T-cell (primary cell): ENCODE results near the gene MICALL2. TPM values are rescaled to one million over a fixed set of nuclear protein-coding genes. Genes with fewer than 3 reads are reported as not detected.

ENCODE experiments used
- ATAC-seq, 4 experiments: fragments of 200-7000 bp in 3 of 4; fragments of 150-1000 bp in 1 of 4; cut with Tn5 transposase; replicated peaks in 1 of 4; 1 replicate in 3 of 4; 2 replicates in 1 of 4; pipeline ENCODE4 v1.10.0; 2021; ENCODE audit warnings: moderate library complexity in 3 of 4, mild to moderate bottlenecking in 2 of 4, moderate number of reproducible peaks in 1 of 4
- CTCF ChIA-PET, 2 donors: fragments of 300-600 bp; sonication (Branson Sonifier 250); formaldehyde crosslinking; loops; one replicate each; lab custom pipeline; 2022; ENCODE audit warnings: antibody characterized with exemption in 2 of 2; lab: Charles Lee
- POLR2A ChIA-PET, 2 donors: fragments of 300-600 bp; sonication (Branson Sonifier 250); formaldehyde crosslinking; loops; one replicate each; lab custom pipeline; 2022; ENCODE audit warnings: antibody characterized with exemption in 2 of 2; lab: Charles Lee
- DNase-seq, 35 experiments: peaks; one replicate each; pipeline versions ENCODE4 v3.0.0 to v3.0.0-alpha.2; 2013 to 2023
- H3K27ac ChIP-seq: one replicate; pipeline ENCODE4 v1.5.1; 2013; ENCODE audit warnings: low read length
- H3K27me3 ChIP-seq, 2 experiments: replicated peaks in 1 of 2; 1 replicate in 1 of 2; 2 replicates in 1 of 2; pipeline versions ENCODE4 v1.6.1 to v1.7.0; 2013; ENCODE audit warnings: low read length in 1 of 2, mixed read lengths in 1 of 2; ENCODE audit not compliant: control insufficient read depth in 2 of 2, insufficient read depth in 2 of 2; ENCODE audit errors: extremely low read depth in 1 of 2
- H3K36me3 ChIP-seq, 2 donors: 1 replicate in 1 of 2; 2 replicates in 1 of 2; pipeline versions ENCODE4 v1.6.1 to v1.7.0; 2013; ENCODE audit warnings: low read length in 1 of 2; ENCODE audit not compliant: control insufficient read depth in 2 of 2, insufficient read depth in 1 of 2; ENCODE audit errors: extremely low read depth in 1 of 2
- H3K4me1 ChIP-seq, 2 experiments: 1 replicate in 1 of 2; 2 replicates in 1 of 2; pipeline versions ENCODE4 v1.6.1 to v1.7.0; 2013; ENCODE audit warnings: low read length in 2 of 2, mixed read lengths in 1 of 2; ENCODE audit not compliant: insufficient read depth in 2 of 2, control insufficient read depth in 1 of 2; ENCODE audit errors: extremely low read depth in 1 of 2
- H3K4me3 ChIP-seq, 2 donors: 1 replicate in 1 of 2; 2 replicates in 1 of 2; pipeline versions ENCODE4 v1.5.1 to v1.7.0; 2013; ENCODE audit warnings: mild to moderate bottlenecking in 2 of 2, low read length in 1 of 2, moderate library complexity in 1 of 2; ENCODE audit not compliant: control insufficient read depth in 1 of 2; ENCODE audit errors: extremely low read depth in 1 of 2
- H3K9me3 ChIP-seq: 2 replicates; pipeline ENCODE4 v1.7.0; 2013
- H3K27ac Mint-ChIP-seq, 2 donors: one replicate each; pipeline ENCODE4 v1.8.0; 2020 to 2021; ENCODE audit warnings: mild to moderate bottlenecking in 2 of 2, mixed read lengths in 2 of 2
- H3K27me3 Mint-ChIP-seq, 2 donors: one replicate each; pipeline ENCODE4 v1.8.0; 2021 to 2022; ENCODE audit warnings: mixed read lengths in 2 of 2
- H3K36me3 Mint-ChIP-seq: one replicate; pipeline ENCODE4 v1.8.0; 2021; ENCODE audit warnings: mixed read lengths
- H3K4me1 Mint-ChIP-seq, 3 donors: one replicate each; pipeline ENCODE4 v1.8.0; 2020 to 2022; ENCODE audit warnings: mixed read lengths in 3 of 3, mild to moderate bottlenecking in 1 of 3
- H3K4me3 Mint-ChIP-seq, 3 donors: one replicate each; pipeline ENCODE4 v1.8.0; 2020 to 2022; ENCODE audit warnings: mild to moderate bottlenecking in 3 of 3, mixed read lengths in 3 of 3, moderate library complexity in 3 of 3
- H3K9me3 Mint-ChIP-seq, 3 donors: one replicate each; pipeline ENCODE4 v1.8.0; 2020 to 2022; ENCODE audit warnings: mixed read lengths in 3 of 3
- WGBS: methylation state at CpG from one replicate; pipeline ENCODE4 v1.1.5; 2013; ENCODE audit warnings: missing lambda C conversion rate; ENCODE audit not compliant: insufficient coverage; 5-methylcytosine and 5-hydroxymethylcytosine counted together
- total RNA-seq, 35 experiments: library from RNA in 6 of 35; stranded (reverse) in 6 of 35; fragments of 120-200 nt in 1 of 35; gene quantifications; one replicate each; pipeline versions ENCODE4 v1.2.1 to v1.2.4 and lab custom pipeline; 2013 to 2026

Gene MICALL2
- total RNA-seq, 5 donors from 2014 or later (not counting 1 experiment from before 2014, with no cell fraction given), result 2.1 to 5.5 (median 3.2) TPM

DNA sequence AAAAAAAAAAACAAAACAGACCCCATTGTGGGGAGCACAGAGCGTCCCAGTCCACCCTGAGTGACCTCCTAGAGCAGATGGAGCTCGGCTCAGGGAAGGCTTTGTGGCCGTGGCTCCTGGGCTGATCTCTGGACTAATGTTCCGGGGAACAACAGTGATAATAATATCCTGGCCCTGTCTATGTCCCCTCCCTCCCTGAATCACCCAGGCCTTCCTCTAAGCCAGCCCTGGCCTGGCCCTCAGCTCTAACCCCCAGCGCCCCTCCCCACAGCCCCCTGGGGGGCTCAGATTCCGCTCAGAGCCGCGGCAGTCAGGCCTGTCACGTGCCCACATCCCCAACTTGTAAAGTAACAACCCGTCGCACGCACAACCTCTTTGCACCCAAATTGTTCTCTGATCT, 48.3 kb downstream of the MICALL2 start:
- peaks cover 3 to 5% (median 5%) of the 10 kb centered on the region in 3 donors for H3K4me1 Mint-ChIP-seq
- ChIA-PET CTCF (no interaction called here), POLR2A (no interaction called here)
- ATAC-seq (no peak), DNase-seq (no peak)
- H3K4me1 ChIP-seq, result peaks cover 0 to 13% of the 10 kb centered on the region in 2 experiments
- H3K4me3 ChIP-seq, result no peak overlapping the region
- H3K27me3 ChIP-seq, result peaks cover 0 to 59% of the 10 kb centered on the region in 2 experiments
- no peak overlapping the region for H3K27ac Mint-ChIP-seq
- peaks cover 8 to 20% of the 10 kb centered on the region in 2 donors for H3K27me3 Mint-ChIP-seq
- no peaks in the 10 kb centered on the region for H3K9me3 ChIP-seq
- H3K27ac ChIP-seq, result no peak overlapping the region
- H3K36me3 ChIP-seq, result no peaks in the 10 kb centered on the region
- WGBS, result 86% methylated on average over 2 of the region's 12 CpGs
- no peaks in the 10 kb centered on the region for H3K9me3 Mint-ChIP-seq
- no peak overlapping the region for H3K4me3 Mint-ChIP-seq
- no peaks in the 10 kb centered on the region for H3K36me3 Mint-ChIP-seq

DNA sequence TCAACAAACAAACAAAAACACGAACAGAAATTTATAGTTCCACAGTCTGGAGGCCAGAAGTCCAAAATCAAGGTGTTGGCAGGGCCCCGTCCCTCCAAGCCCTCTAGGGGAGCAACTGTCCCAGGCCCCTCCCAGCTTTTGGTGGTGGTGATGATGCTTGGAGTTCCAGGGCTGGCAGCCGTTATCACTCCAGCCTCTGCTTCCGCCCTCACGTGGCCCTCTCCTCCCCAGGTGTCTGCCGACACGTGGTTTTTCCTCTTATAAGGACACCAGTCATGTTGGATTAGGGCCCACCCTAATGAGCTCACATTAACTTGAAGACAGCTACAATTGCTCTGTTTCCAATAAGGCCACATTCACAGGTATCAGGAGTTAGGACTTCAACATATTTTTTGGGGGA, 49.7 kb downstream of the MICALL2 start:
- Histone ChIP-seq H3K4me3 (no peak overlapping the region), H3K27ac (no peak overlapping the region), H3K27me3 (peaks cover 0 to 72% of the 10 kb centered on the region in 2 experiments), H3K4me1 (peaks cover 0 to 13% of the 10 kb centered on the region in 2 experiments), H3K36me3 (no peaks in the 10 kb centered on the region), H3K9me3 (no peaks in the 10 kb centered on the region)
- WGBS, result 61% methylated on average over 4 of the region's 7 CpGs
- DNase-seq (no peak), ATAC-seq (no peak)
- H3K4me1 Mint-ChIP-seq, result peaks cover 3 to 5% (median 5%) of the 10 kb centered on the region in 3 donors
- H3K27ac Mint-ChIP-seq, result no peak overlapping the region
- H3K4me3 Mint-ChIP-seq, result no peak overlapping the region
- no peaks in the 10 kb centered on the region for H3K36me3 Mint-ChIP-seq
- POLR2A ChIA-PET, result no interaction called here
- H3K9me3 Mint-ChIP-seq, result no peaks in the 10 kb centered on the region
- CTCF ChIA-PET, result no interaction called here
- peaks cover 9 to 26% of the 10 kb centered on the region in 2 donors for H3K27me3 Mint-ChIP-seq

DNA sequence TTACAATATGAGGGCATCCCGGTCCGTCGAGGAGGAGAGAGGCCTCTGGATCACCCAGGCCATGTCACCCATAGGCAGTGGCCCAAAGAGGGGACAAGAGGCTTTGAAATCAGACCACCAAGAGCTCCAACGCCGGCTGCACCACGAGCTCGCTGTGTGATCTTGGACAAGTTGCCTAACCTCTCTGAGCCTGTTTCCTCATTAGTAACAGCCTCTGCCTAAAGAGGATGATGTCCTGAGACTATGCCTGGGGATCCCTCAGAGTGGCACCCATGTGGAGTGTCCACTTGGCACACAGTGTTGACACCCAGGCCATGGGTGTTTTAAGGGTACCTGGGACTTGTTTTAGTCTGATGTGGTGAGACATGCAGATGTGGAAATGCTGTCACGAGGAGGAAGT, 50.8 kb downstream of the MICALL2 start:
- peaks cover 20 to 37% of the 10 kb centered on the region in 2 donors for H3K27me3 Mint-ChIP-seq
- Histone ChIP-seq H3K4me1 (peaks cover 0 to 22% of the 10 kb centered on the region in 2 experiments), H3K36me3 (no peaks in the 10 kb centered on the region), H3K27me3 (peaks cover 0 to 81% of the 10 kb centered on the region in 2 experiments), H3K4me3 (no peak overlapping the region), H3K27ac (no peak overlapping the region), H3K9me3 (no peaks in the 10 kb centered on the region)
- ATAC-seq (no peak), DNase-seq (no peak)
- H3K4me3 Mint-ChIP-seq, result no peak overlapping the region
- no peak overlapping the region for H3K27ac Mint-ChIP-seq
- H3K4me1 Mint-ChIP-seq, result peaks cover 9 to 15% (median 10%) of the 10 kb centered on the region in 3 donors
- H3K36me3 Mint-ChIP-seq, result no peaks in the 10 kb centered on the region
- ChIA-PET CTCF (interaction anchor here in 1 of 2 donors (0.5 kb wide), 1 partner anchor 840 kb away, joined by 7 read pairs; no protein-coding TSS in a partner anchor), POLR2A (no interaction called here)
- WGBS, result 77% methylated on average over 8 of the region's 8 CpGs
- H3K9me3 Mint-ChIP-seq, result no peaks in the 10 kb centered on the region

DNA sequence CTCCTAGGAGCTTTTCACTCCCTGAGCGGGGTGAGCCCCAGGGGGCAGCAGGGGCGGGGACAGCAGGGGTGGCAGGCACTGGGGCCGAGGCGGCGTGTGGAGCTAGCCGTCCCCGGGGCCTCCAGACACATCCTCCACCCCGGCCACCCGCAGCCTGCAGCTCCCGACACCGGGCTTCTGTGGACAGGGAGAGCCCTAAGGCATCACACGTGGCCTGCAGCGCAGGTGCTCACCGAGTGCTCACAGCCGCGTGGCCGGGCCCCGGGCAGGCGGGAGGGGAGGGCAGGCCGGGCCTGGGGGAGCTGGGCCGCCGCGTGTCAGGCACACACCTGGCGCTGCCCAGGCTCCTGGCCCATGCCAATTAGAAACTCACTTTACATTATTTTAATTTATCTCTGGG, 51.4 kb downstream of the MICALL2 start:
- ATAC-seq (no peak), DNase-seq (no peak)
- Histone ChIP-seq H3K27ac (no peak overlapping the region), H3K4me1 (peaks cover 0 to 17% of the 10 kb centered on the region in 2 experiments), H3K27me3 (peaks cover 3 to 86% of the 10 kb centered on the region in 2 experiments), H3K9me3 (no peaks in the 10 kb centered on the region), H3K36me3 (no peaks in the 10 kb centered on the region), H3K4me3 (no peak overlapping the region)
- ChIA-PET POLR2A (no interaction called here), CTCF (interaction anchor here in 1 of 2 donors (0.5 kb wide), 1 partner anchor 841 kb away, joined by 7 read pairs; no protein-coding TSS in a partner anchor)
- no peak overlapping the region for H3K27ac Mint-ChIP-seq
- no peaks in the 10 kb centered on the region for H3K36me3 Mint-ChIP-seq
- WGBS, result 77% methylated on average over 11 of the region's 24 CpGs
- no peak overlapping the region for H3K4me3 Mint-ChIP-seq
- H3K27me3 Mint-ChIP-seq, result peaks cover 23 to 41% of the 10 kb centered on the region in 2 donors
- peaks cover 6 to 11% (median 7%) of the 10 kb centered on the region in 3 donors for H3K4me1 Mint-ChIP-seq
- H3K9me3 Mint-ChIP-seq, result no peaks in the 10 kb centered on the region

DNA sequence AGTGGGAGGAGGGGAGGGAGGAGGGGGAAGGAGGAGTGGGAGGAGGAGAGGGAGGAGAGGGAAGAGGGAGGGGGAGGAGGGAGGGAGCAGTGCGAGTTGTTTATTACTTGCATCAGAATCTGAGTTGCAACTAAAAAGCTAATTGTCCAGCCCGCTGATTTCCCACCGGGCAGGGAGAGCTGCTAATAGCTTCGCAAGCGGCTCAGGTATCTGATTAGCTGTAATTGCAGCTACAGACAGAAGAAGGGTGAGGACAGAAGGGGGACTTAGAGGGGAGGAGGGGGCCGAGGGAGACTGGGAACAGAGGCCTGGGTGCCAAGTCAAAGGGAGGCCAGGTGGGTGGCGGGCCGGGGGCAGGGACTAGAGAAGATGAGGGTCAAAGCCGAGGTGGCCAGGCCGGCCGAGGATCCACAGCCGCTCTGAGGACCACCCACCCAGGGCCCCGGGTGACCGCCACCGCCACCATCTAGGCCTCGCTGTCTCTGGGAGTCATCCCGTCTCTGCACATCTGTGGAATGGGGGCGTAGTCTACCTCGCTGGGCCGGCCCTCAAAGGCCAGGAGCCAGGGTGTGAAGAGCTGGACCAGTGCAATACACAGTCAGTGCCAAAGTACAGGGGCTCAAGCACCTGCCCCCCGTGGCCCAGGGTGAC, 54.2 kb downstream of the MICALL2 start:
- Histone ChIP-seq H3K4me1 (peaks cover 0 to 9% of the 10 kb centered on the region in 2 experiments), H3K36me3 (no peaks in the 10 kb centered on the region), H3K27me3 (peaks cover 14 to 87% of the 10 kb centered on the region in 2 experiments), H3K27ac (no peak overlapping the region), H3K9me3 (no peaks in the 10 kb centered on the region), H3K4me3 (no peak overlapping the region)
- ATAC-seq (no peak), DNase-seq (no peak)
- CTCF ChIA-PET, result no interaction called here
- Mint-ChIP-seq H3K9me3 (peaks cover 4 to 7% (median 5%) of the 10 kb centered on the region in 3 donors), H3K27me3 (peaks cover 38 to 66% of the 10 kb centered on the region in 2 donors), H3K27ac (no peak overlapping the region), H3K4me1 (peaks cover 5 to 10% (median 5%) of the 10 kb centered on the region in 3 donors), H3K4me3 (no peak overlapping the region), H3K36me3 (no peaks in the 10 kb centered on the region)
- POLR2A ChIA-PET, result no interaction called here
- WGBS, result 78% methylated on average over 19 of the region's 21 CpGs

DNA sequence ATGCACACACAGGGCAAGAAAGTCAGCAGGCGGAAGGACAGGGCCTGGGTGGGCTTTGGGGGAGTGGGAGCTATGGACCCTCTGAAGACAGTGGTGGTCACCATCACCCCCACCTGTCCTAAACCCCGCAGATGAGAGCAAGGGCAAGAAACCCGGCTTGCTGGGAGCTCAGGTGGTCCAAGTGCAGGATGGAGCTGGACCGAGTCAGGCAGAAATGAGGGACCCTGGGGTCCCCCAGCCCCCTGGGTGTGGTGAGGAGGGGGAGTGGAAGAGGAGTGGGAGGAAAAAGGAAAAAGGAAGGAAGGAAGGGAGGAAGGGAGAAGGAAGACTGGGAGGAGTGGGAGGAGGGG, 54.8 kb downstream of the MICALL2 start:
- Histone ChIP-seq H3K4me1 (peaks cover 0 to 9% of the 10 kb centered on the region in 2 experiments), H3K9me3 (no peaks in the 10 kb centered on the region), H3K27ac (no peak overlapping the region), H3K36me3 (no peaks in the 10 kb centered on the region), H3K27me3 (peaks cover 14 to 88% of the 10 kb centered on the region in 2 experiments), H3K4me3 (no peak overlapping the region)
- CTCF ChIA-PET, result interaction anchor here in 1 of 2 donors (0.7 kb wide), 1 partner anchor 741 kb away, joined by 3 read pairs; no protein-coding TSS in a partner anchor
- DNase-seq (no peak), ATAC-seq (no peak)
- Mint-ChIP-seq H3K4me3 (no peak overlapping the region), H3K36me3 (no peaks in the 10 kb centered on the region), H3K4me1 (peaks cover 5 to 10% (median 5%) of the 10 kb centered on the region in 3 donors), H3K9me3 (peaks cover 4 to 7% (median 5%) of the 10 kb centered on the region in 3 donors), H3K27me3 (peaks cover 38 to 65% of the 10 kb centered on the region in 2 donors), H3K27ac (no peak overlapping the region)
- WGBS, result 35% methylated on average over 2 of the region's 4 CpGs
- POLR2A ChIA-PET, result interaction anchor here in 1 of 2 donors (0.7 kb wide), 1 partner anchor 178 kb away, joined by 3 read pairs; no protein-coding TSS in a partner anchor
